GM19025 (cell line): ENCODE results near the gene PDE4B.

Experiments
- ATAC-seq: cut with Tn5 transposase; IDR thresholded peaks from one replicate; pipeline ENCODE4 v1.9.1; 2021; ENCODE audit warnings: mild to moderate bottlenecking, low read depth, moderate library complexity; ENCODE audit not compliant: unreplicated experiment

The PDE4B gene

DNA sequence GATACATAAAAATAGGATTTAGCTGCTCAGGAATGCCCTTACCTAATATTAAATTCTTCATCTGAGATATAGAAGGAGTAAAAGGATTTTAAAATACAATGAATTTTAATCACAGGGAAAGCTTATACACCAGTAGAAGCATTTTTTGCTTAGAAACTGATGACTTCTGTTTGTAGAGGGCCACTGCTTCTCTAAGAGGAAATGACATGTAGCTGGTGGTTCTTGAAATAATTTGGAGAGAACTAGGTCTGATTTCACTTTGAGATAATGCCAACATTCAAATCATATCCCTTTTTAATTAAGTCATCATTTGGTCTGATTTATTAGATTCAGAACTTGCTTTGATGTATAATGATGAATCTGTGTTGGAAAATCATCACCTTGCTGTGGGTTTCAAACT, 574.7 kb downstream of the PDE4B start:
- ATAC-seq = no peak

DNA sequence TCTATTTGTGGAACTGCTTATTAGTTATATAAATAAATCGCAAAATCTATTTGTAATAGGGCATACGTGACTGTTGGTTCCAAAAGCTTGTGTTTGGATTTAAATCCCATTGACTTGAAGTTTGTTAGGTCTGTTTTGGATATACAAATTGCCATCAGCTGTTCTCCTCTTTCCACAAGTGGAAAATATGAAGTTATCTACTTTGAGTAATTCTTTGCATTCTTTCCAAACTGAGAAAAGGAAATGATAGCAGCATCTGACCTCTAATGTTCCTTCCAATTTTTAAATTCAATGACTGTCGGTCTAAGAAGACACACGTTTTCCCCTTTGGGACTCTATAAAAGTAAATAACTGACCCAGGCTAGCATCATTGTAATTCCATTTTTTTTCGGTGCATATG, 575.6 kb downstream of the PDE4B start:
- ATAC-seq = no peak

DNA sequence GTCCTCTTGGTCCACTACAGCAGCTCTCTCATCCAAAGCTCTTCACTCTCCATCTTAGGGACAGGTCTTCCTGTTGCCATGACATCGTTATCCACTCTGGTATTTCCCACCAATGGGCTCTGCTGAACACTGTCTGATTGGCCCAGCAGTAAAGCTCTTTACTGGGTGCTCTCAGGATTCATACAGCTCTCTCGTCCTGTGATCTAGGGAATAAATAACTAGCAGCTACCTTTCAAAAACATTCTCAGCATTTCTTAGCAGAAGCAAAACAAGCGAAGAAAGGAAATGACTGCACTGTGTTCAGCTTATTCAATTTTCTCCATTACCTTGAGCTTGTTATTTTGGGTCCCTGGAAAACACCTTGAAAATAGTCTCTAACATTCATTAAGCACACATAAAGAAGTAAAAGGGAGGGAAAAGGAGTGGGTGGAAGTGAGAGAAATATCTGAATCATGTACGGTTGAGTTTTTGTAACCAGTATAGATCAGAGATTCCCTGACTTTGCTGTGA, 577.8 kb downstream of the PDE4B start:
- peak; percentile 30 for ATAC-seq

DNA sequence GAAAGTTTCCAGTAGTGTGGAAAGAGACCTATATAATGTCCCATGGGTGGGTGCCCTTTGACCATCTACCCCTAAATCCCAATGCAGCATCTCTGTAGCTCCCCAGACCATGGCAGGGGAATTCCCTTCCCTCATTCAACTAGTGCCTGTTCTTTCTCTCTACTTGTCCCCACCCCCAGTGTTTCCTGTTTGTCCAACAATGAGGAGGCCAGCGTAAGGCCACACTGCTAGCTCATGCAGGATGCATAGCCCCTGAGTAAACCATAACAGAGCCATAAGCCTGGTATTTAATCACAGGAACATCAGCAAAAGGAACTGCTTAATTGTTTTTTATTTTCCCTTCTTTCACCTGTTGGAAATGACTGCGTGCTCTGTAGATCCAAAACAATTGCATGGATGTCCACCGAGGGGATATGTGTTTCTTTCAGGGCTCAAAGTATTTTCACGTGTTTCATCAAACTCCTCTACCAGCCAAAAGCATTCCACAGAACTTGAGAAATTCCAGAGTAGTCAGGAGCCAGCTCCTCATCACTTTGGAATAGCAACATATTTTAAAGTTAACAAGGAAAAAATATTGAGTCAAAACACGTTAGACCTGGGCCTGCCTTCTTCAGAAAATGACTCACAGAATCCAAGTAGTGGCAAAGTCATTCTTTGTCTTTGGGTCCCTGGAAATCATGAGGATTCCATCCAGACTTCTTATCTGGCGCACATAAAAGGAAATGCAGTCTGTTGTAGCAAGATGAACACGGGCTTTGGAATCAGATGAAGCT, 578.7 kb downstream of the PDE4B start:
- peak; percentile 23 for ATAC-seq

DNA sequence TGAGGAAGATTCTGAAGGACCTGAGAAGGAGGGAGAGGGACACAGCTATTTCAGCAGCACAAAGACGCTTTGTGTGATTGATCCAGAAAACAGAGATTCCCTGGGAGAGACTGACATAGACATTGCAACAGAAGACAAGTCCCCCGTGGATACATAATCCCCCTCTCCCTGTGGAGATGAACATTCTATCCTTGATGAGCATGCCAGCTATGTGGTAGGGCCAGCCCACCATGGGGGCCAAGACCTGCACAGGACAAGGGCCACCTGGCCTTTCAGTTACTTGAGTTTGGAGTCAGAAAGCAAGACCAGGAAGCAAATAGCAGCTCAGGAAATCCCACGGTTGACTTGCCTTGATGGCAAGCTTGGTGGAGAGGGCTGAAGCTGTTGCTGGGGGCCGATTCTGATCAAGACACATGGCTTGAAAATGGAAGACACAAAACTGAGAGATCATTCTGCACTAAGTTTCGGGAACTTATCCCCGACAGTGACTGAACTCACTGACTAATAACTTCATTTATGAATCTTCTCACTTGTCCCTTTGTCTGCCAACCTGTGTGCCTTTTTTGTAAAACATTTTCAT, 579.9 kb downstream of the PDE4B start:
- no peak for ATAC-seq

DNA sequence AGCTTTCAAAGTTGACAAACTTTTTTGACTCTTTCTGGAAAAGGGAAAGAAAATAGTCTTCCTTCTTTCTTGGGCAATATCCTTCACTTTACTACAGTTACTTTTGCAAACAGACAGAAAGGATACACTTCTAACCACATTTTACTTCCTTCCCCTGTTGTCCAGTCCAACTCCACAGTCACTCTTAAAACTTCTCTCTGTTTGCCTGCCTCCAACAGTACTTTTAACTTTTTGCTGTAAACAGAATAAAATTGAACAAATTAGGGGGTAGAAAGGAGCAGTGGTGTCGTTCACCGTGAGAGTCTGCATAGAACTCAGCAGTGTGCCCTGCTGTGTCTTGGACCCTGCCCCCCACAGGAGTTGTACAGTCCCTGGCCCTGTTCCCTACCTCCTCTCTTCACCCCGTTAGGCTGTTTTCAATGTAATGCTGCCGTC, 580.5 kb downstream of the PDE4B start:
- ATAC-seq = no peak

DNA sequence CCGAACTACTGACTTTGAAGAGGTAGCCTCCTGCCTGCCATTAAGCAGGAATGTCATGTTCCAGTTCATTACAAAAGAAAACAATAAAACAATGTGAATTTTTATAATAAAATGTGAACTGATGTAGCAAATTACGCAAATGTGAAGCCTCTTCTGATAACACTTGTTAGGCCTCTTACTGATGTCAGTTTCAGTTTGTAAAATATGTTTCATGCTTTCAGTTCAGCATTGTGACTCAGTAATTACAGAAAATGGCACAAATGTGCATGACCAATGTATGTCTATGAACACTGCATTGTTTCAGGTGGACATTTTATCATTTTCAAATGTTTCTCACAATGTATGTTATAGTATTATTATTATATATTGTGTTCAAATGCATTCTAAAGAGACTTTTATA, 581.5 kb downstream of the PDE4B start:
- ATAC-seq = peak; percentile 32

DNA sequence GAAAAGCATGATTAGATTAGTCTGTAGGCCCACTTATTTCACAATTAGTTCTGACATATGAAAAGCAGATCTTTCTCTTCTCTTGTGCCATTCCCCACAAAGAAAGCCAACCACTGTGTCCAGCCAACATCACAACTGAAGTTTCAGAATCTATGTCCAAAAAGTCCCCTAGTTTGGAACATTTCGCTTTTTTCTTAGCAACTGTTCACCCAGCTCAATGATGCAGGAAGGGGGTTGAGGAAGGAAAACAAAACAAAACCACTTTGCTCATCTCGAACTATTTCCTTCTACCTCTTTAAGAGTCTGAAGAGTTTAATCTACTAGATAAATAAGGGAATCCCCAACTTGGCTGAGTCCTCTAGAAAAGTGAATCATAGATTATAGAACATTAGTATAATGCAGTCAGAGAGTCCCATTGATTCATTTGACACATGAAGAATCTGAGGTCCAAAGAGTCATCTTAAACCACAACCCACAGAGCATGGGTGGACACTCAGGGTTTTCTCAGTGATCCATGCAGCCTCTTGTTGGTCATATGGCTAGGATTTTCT, 581.9 kb downstream of the PDE4B start:
- peak; percentile 45 for ATAC-seq

DNA sequence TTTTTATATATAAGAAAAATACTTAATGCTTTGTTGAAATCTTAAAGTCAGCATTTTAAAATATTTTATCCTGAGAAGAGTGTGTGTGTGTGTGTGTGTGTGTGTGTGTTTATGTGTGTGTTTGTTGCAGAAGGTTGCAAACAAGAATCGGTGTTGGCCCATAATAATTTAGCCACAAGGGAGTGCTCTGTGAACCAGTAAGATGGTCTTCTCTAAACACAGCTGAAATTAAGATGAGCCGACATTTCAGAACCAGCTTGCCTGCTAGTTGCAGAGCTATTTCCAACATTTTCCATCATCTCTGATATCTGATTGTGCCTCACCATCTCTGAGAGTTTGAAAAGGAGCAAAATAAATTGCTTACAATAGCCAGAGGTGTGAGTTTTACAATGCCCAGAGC, 582.4 kb downstream of the PDE4B start:
- no peak for ATAC-seq

DNA sequence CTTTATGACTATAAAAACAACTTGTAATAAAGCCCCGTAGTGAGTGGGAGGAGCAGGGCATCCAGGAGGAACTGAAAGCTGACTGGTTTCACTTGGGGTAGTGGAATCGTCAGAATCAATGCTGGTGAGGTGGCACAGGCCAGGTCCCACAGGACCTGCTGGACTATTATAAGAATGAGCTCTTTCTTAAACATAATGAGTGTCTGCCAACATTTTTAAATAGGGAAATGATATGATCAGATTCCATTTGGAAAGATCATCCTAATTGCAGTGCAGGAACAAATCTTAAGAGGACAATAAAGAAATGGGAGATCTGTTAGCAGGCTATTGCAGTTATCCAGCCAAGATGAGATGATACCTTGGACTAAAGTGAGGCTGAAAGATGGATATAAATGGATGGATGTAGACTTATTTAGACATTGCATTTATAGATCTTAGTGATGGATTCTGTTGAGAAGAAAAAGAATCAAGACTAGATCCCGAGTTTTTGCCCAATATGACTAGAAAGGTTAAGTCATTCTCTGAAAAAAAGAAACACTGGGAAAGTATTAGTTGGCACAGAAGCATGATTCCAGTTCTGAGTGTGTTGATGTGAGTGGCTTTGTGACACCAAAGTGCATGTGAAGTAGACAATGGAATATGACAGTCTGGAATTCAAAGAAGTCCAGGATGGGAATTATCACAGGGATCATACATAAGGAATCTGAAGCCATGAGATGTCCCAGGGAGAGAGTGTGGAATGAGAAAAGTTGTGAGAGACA, 587.9 kb downstream of the PDE4B start:
- ATAC-seq = peak; percentile 99

DNA sequence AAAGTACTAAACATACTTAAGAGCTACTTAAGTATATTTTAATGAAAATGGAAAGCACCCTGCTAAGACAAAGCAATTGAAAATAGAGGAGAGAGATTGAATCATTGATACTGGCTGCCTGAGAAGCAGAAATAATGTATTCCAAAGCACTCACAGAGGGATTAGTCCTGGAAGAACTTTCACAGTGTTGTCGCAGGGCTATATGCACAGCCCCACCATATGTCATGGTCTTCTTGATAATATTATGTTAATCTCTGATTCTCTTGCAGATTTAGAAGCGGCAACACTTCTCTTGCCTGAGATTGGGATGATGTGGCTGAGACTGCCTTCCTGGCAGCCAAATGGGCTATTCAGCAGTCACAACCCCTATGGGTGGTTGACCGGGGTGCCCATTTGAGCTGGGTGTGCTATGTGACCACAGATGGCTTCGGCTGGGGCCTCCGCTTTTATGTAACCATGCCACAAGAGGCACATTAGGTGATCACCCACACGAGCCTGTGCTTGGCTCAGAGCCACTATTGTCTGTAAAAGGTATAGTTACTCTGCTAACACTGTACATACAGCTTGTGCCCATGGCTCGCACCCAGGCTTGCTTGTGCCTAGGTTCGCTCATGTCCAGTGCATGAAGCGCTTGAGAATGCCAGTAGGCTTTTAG, 589.1 kb downstream of the PDE4B start:
- ATAC-seq = no peak

DNA sequence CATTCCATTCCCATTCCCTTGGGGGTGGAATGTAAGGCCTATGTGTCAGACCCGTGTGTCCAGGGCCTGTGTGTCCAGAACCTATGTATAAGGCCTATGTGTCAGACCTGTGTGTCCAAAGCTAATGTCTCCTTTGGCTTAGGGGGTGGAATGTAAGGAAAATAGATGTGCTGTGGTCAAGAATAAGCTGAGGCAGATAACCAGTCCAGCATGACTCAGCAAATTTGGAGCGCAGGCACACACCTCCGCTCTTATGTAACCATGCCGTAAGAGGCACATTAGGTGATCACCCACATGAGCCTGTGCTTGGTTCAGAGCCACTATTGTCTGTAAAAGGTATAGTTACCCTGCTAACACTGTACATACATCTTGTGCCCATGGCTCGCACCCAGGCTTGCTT, 590.5 kb downstream of the PDE4B start:
- ATAC-seq = no peak

DNA sequence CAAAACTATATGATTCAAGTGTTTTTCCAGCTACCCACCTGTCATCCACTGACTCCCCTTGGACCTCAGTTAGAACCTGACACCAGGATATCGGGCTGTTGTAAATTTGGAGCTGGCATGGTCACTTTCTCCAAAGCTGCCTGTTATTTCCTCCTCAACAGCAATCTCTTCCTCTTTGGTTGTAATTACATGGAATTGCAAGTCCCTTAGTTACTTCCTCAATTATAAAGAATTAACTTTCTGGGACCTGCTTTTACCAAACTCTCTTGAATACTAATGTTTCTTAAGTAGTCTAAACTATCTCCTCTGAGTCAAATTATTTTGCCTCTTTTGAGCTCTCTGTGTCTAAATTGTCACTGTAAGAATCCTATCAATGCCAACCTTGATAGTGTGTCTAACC, 590.9 kb downstream of the PDE4B start:
- ATAC-seq = no peak

DNA sequence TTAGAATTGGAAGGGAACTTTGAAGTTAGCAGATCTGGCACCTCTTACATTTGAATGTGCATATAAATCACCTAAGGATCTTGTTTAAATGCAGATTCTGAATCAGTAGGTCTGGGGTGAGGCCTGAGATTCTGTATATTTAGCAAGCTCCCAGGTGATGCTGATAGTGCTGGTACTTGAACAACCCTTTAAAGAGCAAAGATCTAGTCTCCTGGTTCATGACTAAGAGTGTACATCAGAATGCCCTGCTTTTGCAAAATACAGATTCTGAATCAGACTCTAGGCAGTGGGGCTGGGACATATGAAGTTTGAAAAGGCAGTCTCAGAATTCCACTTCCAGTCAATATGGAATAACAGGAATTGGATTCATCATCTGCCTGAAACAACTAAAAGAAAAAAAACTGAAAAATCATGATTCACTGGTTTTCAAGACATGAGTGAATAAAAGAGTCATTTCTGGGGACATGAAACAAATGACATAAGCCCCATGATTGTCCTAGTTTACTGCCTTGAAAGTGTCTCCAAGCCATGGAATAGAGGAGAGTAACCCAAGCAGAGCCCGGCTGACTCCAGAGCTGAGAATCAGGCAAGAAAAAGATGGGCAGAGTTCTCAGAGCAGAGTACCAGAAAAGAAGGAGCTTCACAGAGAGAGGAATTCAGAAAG, 591.7 kb downstream of the PDE4B start:
- ATAC-seq = no peak

DNA sequence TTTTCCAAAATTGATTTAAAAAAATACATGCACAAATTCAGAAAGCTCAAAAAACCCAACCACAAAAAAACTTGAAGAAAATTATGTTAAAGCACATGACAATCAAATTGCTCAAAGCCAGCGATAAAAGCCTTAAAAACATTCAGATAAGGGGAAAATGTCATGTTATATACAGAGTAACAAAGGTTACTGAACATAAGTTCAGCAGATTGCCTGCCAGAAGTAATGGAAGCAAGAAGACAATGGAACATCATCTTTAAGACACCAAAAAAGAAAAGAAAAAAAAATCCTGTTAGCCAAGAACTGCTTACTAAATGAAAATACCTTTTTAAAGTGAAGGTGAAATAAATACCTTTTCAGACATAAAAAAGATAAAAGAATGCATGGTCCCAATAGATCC, 594.0 kb downstream of the PDE4B start:
- ATAC-seq = no peak

DNA sequence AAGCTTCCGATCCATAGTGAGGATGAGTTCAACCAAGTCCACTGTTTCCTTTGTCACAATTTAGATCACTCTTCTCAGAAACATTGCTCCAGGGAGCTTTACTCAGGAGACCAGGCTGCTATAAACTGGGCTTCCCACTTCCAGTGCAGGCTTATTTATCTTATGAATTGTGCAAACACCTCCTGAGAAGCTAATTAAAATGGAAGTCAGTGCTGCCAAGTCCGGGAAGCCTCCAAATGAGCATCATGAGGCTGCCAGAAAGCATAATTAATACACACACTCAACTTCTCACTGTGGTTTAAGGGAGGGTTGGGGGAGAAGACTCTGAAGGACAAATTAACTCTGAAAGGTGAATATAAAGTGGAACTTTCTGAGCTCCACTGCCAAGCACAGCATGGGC, 596.2 kb downstream of the PDE4B start:
- no peak for ATAC-seq

DNA sequence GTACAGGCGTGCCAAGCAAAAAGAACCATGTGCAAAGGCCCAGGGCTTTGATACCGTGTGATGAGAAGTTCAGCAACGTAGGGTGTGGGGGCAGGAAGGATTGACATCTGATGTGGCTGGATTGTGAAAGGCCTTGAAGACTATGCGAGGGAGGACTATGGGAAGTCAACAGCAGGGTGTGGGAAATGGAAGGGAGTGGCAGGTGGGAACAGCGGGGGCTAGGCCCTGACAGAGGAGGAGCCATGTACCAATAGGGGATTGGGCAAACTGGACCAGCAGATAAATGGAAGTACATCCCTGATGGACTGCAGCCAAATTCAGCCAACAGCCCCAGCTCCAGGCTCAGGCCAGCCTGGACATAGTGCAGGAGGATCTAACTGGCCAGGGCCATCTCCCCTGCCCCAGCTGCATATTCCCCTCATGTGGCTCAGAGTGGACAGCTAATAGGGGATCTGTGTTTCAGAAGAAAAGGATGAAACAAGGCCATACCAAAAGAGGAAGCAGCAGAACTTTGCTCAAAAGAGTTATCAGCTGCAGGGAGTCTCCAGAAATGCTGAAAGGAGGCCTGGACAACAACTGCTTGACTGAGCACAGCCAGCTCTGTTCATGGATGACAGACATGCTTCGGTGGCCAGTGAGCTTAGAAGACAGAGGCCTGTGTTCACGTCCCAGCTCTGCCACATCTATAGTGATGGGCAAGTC, 601.0 kb downstream of the PDE4B start:
- no peak for ATAC-seq

DNA sequence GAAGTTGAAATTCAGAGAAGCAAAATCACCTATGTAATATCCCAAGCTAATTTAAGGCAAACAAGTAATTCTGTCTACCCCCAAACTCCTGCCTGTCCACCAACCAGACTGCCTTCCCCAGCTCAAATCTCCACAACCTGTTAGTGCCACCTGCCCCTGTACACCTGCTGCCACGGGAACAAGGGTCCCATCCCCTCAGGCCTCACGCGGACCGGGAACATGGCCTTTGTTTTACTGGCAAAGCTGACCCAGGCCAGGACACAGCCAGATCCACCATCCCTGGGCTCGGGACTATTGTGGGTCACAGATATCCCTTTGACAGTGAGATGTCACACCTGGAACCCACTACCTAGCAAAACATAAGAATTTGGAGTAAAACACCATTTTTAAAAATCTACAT, 601.9 kb downstream of the PDE4B start:
- no peak for ATAC-seq

DNA sequence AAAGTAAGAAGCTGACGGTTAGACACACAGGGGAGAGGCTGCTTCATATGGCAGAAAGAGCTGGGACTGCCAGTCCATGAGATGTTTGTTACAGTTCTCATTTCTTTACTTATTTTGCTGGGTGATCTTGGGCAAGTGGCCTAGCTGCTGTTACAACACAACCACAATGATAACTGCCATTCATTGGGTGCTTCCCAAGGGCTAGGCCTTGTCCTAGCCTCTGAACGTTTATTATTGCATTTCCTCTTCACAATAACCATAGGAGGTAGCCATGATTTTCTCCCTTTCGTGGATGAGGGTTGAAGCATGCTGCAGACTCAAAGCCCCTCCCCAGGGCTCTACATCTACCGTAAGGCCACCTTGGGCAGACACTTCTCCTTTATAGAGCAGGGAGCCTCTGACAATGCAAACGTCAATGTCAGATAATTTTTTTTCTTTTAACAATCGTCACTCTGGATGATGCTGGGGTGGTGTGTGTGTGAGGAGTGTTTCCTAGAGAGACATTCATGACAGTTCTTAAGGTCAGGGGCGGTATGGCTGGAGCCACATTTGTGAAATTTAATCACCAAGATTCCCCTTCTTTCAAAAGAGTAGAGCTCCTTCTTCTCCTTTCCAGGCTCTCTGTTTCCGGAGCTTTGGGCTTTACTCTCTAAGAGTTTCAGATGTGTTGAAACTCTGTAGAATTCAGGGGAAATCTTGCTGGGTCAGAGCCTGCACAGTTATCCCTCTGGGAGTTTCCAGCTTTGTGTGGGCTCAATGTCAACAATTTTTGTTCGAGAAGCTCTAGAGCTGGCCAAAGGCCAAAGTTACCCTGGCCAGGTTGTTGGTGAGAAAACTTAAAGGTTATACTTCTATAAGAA, 602.7 kb downstream of the PDE4B start:
- ATAC-seq = peak; percentile 19
